Hindlimb muscle (tissue), 1 donor: ENCODE measurements around the gene VILL. TPM values are rescaled to one million over a fixed set of nuclear protein-coding genes. Genes with fewer than 3 reads are reported as not detected.

Experiments
- DNase-seq: peaks from one replicate; pipeline ENCODE4 v3.0.0-alpha.2; 2013
- polyA plus RNA-seq: library from polyadenylated mRNA; unstranded; fragments of 120-200 nt; gene quantifications from one replicate; pipeline ENCODE4 v1.2.1, GENCODE V29; 2013; ENCODE audit not compliant: insufficient read length

Gene VILL
- polyA plus RNA-seq, 1 donor: 7.5 TPM

GRCh38 chr3:38001456-38002081 lies 11.0 kb downstream of the VILL start:
- no peak for DNase-seq

GRCh38 chr3:38002291-38002876 lies 11.8 kb downstream of the VILL start:
- no peak for DNase-seq

GRCh38 chr3:38002940-38003339 lies 12.4 kb downstream of the VILL start:
- no peak for DNase-seq

GRCh38 chr3:38003371-38003816 lies 12.8 kb downstream of the VILL start:
- DNase-seq: peak; percentile 55

- DNase-seq: no peak
Measured at GRCh38 chr3:38003817-38004414, 13.3 kb downstream of the VILL start.

- DNase-seq: peak; percentile 57
Measured at GRCh38 chr3:38004415-38005075, 14.0 kb downstream of the VILL start.

- DNase-seq: no peak
Measured at GRCh38 chr3:38005076-38006020, 14.8 kb downstream of the VILL start.

- DNase-seq: no peak
Measured at GRCh38 chr3:38006031-38006430, 15.4 kb downstream of the VILL start.

GRCh38 chr3:38006445-38006995 lies 15.9 kb downstream of the VILL start:
- no peak for DNase-seq

DNA sequence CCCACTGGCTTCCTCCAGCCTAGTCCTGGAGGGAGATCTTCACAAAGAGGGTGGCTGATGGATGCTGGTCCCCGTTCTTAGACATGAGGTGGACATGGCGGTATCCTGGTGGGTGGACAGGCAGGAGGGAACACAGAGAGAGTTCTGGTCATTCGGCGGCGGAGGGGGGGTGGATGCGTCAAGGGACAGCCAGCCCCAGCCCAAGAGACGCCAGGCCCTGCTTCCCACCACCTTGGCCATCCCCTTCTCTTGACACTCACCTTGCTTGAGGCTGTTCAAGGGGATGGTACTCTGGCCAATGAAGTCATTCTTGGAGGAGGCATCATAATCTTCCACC lies 17.1 kb downstream of the VILL start:
- no peak for DNase-seq

- no peak for DNase-seq
Measured at GRCh38 chr3:38008191-38008701, 17.7 kb downstream of the VILL start.

DNA sequence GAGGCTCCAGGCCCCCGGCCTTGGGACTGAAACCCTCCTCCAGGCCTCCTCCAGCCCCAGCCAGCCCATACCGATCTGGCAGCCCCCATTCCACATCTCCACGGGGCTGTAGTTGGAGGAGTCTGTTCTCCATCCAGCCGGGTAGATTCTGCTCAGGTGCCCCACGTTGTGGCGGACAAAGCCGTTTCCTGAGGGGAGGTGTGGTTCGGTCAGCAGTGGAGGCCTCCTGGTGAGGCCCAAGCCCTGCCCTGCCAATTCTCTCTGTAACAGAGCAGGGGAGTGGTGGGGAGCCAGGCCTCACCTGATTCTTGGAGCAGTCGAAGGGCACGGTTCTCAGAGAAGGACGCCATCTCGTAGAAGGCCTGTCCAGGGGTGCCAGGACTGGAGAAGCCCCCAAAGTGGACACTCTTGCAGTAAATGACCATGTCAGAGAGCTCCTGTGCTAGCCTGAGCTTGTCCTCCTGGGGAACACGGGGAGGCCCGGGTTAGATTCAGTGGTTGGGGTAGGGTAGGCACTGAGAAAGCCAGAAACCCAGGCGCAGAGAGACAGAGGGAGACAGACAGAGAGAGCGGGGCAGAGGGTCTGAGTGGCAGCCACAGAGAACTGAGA lies 18.5 kb downstream of the VILL start:
- no peak for DNase-seq

DNA sequence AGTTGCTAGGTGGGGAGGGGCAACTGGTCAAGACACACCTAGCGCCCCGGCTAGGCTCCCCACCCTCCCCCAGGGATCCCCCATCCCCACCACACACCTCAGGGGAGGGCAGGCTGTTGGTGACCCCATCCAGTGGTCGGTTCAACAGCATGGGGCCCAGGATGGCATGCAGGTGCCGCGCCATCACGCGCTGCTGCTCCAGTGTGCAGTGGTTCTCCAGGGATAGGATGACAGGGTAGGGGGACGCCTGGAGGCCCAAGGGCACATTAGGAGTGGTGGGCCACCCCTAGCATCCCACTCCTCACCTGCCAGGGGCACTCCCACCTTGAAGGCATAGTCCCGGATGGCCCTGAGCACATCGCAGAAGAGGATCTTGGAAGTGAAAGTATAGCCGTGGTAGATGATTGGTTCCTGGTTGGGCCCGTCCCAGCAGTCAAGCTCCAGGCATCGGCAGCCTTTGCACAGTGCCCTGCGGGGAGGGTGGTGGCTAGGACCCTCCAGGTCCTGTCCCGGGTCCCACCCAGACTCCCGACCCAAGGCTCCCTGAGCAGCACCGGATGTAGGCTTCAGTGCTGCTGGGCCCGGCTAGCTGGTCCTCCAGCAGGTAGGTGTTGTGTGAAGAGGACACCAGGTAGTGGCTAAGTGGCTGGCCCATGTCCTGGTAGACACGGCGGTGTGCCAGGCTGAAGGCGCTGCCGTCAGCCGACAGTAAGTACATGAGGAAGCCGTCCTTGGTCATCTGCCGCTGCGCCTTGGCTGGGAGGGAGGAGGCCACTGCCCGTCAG lies 19.4 kb downstream of the VILL start:
- DNase-seq: no peak

DNA sequence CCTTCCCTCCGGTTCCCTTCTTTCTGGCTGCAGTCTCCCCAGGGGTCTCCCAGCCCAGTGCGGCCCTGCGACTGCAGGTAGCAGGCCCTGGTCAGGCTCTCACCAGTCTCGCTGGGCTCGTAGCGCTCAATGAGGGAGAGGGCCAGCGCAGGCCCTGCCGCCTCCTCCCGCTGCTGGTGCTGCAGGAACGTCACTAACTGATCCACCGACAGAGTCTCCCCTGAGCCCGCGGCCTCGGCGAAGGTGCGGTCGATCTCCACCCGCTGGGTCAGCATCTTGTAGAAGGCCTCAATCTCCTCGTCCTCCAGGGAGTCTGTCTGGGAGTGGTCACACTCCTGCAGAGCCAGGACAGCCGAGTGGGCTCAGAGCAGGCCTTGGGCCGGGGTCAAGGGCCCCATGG lies 20.5 kb downstream of the VILL start:
- DNase-seq: no peak

GRCh38 chr3:38015485-38015884 lies 24.9 kb downstream of the VILL start:
- no peak for DNase-seq

DNA sequence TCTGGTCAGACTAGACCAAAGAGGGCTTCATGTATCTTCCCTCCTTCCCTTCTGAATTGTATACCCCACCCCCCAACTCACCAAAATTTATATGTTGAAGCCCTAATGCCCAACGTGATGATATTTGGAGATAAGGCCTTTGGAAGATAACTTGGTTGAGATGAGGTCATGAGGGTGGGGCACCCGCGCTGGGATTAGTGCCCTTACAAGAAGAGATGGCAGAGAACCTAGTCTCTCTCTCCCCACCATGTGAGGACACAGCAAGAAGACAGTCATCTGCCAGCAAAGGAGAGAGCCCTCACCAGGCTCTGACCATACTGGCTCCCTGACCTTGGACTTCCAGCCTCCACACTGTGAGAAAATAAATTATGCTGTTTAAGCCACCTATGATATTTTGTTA lies 25.4 kb downstream of the VILL start:
- DNase-seq: no peak

DNA sequence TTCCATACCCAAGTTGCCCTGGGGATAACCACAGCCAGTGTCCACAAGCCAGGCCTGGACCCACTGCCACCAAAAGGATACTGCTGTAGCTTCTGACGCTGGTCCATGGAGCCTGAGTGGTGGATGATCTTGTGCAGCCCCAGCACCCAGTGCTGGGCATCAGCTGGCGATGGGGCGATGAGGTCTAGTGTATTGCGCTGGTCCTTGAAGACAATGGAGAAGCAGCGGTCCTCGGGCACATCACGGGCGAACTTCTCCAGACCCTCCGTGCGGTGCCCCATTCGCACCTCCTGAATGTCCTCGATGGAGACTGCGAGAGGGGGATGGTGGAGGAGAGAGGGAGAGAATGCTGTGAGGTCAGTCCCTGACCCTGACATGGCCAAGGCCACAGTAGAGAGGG lies 25.8 kb downstream of the VILL start:
- no peak for DNase-seq

- DNase-seq: no peak
Measured at GRCh38 chr3:38016847-38017444, 26.4 kb downstream of the VILL start.

- no peak for DNase-seq
Measured at GRCh38 chr3:38017445-38018295, 27.1 kb downstream of the VILL start.
